Glutamatergic neuron (in vitro differentiated cells): Measurements from ENCODE around the gene DNM3. TPM values are rescaled to one million over a fixed set of nuclear protein-coding genes. Genes with fewer than 3 reads are reported as not detected.

Source experiments
- DNase-seq: peaks from one replicate; pipeline ENCODE4 v3.0.0; 2022
- H3K27ac Mint-ChIP-seq: one replicate; pipeline ENCODE4 v1.8.0; 2020; ENCODE audit warnings: mild to moderate bottlenecking, mixed read lengths, inconsistent platforms; ENCODE audit not compliant: unreplicated experiment
- H3K27me3 Mint-ChIP-seq: one replicate; pipeline ENCODE4 v1.8.0; 2020; ENCODE audit warnings: mild to moderate bottlenecking, moderate library complexity, mixed read lengths, inconsistent platforms; ENCODE audit not compliant: unreplicated experiment
- H3K36me3 Mint-ChIP-seq: one replicate; pipeline ENCODE4 v1.8.0; 2020; ENCODE audit warnings: mild to moderate bottlenecking, mixed read lengths, inconsistent platforms; ENCODE audit not compliant: unreplicated experiment
- H3K4me1 Mint-ChIP-seq: one replicate; pipeline ENCODE4 v1.8.0; 2020; ENCODE audit warnings: mild to moderate bottlenecking, low read depth, mixed read lengths, inconsistent platforms; ENCODE audit not compliant: unreplicated experiment
- H3K4me3 Mint-ChIP-seq: one replicate; pipeline ENCODE4 v1.8.0; 2020; ENCODE audit warnings: mild to moderate bottlenecking, mixed read lengths, inconsistent platforms; ENCODE audit not compliant: unreplicated experiment
- H3K9me3 Mint-ChIP-seq: one replicate; pipeline ENCODE4 v1.8.0; 2020; ENCODE audit warnings: mild to moderate bottlenecking, moderate library complexity, mixed read lengths, inconsistent platforms; ENCODE audit not compliant: unreplicated experiment
- CTCF ChIP-seq: fragments of 200-600 bp; sonication (generic); IDR thresholded peaks from one replicate; pipeline ENCODE4 v1.5.0; 2021; ENCODE audit not compliant: partially characterized antibody, unreplicated experiment
- total RNA-seq: library from RNA; stranded (reverse); fragmentation: NEBNext Ultra II Directional; extraction: Animal tissue kit (Norgen Biotek cat#: 25700); gene quantifications from one replicate; pipeline ENCODE4 v1.2.1, GENCODE V29; 2021; ENCODE audit not compliant: unreplicated experiment

The DNM3 gene
- total RNA-seq, 1 donor from 2014 or later = 11.4 TPM

DNA sequence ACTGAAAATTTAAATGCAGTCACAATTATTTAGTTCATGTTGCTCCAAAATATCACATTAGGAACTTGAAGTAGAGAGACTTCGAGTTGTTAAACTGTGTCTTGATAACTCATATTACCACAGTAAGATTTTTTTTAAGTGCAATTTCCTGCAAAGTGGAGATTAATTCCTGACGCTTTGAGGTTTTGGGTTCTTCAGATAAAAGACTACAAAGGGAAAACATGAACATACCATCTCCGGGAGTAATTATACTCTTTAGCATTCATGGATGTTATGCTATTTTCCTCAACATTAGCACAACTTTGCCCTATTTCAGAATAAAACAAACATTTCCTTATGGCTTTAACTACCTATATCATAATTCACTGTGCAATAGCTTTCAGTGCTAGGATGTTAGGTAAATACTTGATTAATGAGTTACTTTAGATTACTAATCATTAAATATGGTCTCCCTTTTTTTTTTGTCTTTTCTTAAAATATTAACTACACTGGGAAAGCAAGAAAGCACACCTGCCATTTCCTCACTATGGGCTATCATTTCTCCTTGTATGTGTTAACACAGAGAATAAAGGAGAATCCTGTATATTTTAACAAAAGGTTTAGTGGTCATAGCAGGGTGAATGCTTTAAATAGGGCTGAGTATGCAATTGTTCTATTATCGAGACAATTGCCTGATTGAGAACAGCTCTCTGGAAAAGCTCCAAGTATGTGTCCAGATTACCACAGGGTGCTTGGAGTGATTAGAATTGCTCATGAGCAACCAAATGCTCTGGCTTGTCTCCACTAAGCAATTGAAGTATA lies 326.7 kb downstream of the DNM3 start:
- no peak for DNase-seq
- Mint-ChIP-seq H3K9me3 (no peaks in the 10 kb centered on the region), H3K4me3 (no peak overlapping the region), H3K27me3 (no peaks in the 10 kb centered on the region), H3K36me3 (no peaks in the 10 kb centered on the region), H3K27ac (no peak overlapping the region), H3K4me1 (no peaks in the 10 kb centered on the region)
- no peak for TF ChIP-seq CTCF

DNA sequence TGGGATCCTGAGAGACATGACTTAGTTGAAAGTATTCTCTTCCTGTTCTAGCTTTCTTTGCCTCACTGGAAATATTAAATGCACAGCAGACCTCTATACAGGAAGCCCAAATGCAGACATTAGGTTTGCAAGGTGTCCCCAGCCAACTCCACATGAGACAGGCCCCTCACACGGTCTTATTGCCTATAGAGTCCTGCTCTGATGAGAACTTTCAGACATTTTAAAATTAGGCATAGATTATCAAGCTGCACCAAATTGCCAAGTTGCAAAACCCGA lies 327.2 kb downstream of the DNM3 start:
- Mint-ChIP-seq H3K4me3 (no peak overlapping the region), H3K9me3 (no peaks in the 10 kb centered on the region), H3K27me3 (no peaks in the 10 kb centered on the region), H3K27ac (no peak overlapping the region), H3K36me3 (no peaks in the 10 kb centered on the region), H3K4me1 (no peaks in the 10 kb centered on the region)
- no peak for TF ChIP-seq CTCF
- DNase-seq = no peak

DNA sequence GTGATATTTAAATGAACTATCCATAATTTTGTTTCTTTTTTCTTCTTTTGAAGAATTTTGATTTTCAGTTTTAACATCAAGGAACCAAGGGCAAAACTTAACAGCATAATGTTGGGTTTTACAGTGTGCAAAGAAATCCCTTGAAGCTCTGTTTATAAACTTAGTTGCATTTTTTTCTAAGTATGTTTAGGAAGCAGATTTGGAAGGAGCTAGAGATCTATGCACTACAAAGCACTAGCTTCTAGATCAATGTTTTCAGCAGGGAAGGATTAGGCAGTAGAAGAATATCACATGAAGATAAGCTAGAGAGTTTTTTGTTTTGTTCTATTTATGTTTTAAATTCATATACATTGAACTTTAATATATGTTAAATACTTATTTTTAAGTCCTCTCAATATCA lies 328.5 kb downstream of the DNM3 start:
- no peak for DNase-seq
- H3K4me3 Mint-ChIP-seq = no peak overlapping the region
- no peaks in the 10 kb centered on the region for H3K4me1 Mint-ChIP-seq
- H3K36me3 Mint-ChIP-seq = no peaks in the 10 kb centered on the region
- no peak for TF ChIP-seq CTCF
- H3K9me3 Mint-ChIP-seq = no peaks in the 10 kb centered on the region
- no peak overlapping the region for H3K27ac Mint-ChIP-seq
- H3K27me3 Mint-ChIP-seq = no peaks in the 10 kb centered on the region

DNA sequence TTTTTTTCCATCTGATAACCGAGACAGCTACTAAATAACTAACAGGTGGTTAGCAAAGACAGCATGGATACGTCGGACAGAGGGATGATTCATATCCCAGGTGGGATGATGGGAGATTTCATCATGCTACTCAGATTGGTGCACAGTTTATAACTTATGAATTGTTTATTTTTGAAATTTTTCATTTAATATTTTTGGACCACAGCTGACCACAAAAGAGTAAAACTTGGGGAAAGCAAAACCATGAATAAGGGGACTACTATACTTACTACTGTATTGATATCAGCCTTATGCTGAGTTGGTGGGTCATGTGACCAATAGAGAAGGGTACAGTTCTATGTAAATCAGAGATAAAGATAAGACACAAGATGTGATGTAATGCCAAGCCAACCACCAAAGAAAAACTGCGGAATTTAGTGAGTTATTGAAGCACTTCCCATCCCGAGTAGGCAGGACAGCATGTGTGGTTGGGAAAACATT lies 331.1 kb downstream of the DNM3 start:
- Mint-ChIP-seq H3K4me3 (no peak overlapping the region), H3K36me3 (no peaks in the 10 kb centered on the region), H3K27ac (no peak overlapping the region), H3K27me3 (no peaks in the 10 kb centered on the region), H3K4me1 (no peaks in the 10 kb centered on the region), H3K9me3 (peaks cover 2% of the 10 kb centered on the region)
- no peak for TF ChIP-seq CTCF
- no peak for DNase-seq

DNA sequence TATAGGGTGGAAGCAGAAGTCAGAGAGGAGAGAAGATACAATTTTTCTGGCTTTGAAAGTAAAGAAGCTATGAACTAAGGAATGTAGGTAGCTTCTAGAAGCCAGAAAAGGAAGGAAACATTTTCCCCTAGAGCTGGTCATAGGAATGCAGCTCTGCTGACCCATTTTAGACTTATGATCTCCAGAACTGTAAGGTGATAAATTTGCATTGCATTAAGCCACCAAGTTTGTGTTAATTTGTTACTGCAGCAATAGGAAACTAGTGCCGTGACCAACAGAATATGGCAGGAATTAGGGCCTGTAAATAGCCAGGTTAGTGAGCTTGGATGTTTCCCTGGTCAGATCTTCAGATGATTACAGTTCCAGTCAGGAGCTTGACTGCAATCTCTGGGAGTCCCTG lies 334.9 kb downstream of the DNM3 start:
- TF ChIP-seq CTCF = no peak
- Mint-ChIP-seq H3K4me3 (no peak overlapping the region), H3K36me3 (no peaks in the 10 kb centered on the region), H3K27me3 (peaks cover 1% of the 10 kb centered on the region), H3K4me1 (no peaks in the 10 kb centered on the region), H3K27ac (no peak overlapping the region), H3K9me3 (peaks cover 2% of the 10 kb centered on the region)
- DNase-seq = no peak
